ENCODE results near the gene EYA2.

The EYA2 gene

GRCh38 chr20:47222468-47223119 is 328.0 kb downstream of the EYA2 start:
- no peak for DNase-seq (ENCODE audit: low read depth in 2 of 3, low spot score in 1 of 3)

- no peak for DNase-seq (ENCODE audit: low read depth in 2 of 3, low spot score in 1 of 3)
Observed at GRCh38 chr20:47223896-47224295, 329.3 kb downstream of the EYA2 start.

GRCh38 chr20:47224300-47224791 is 329.7 kb downstream of the EYA2 start:
- DNase-seq (ENCODE audit: low read depth in 2 of 3, low spot score in 1 of 3) = no peak

GRCh38 chr20:47224857-47225256 is 330.2 kb downstream of the EYA2 start:
- DNase-seq (ENCODE audit: low read depth in 2 of 3, low spot score in 1 of 3) = no peak

- no peak for DNase-seq (ENCODE audit: low read depth in 2 of 3, low spot score in 1 of 3)
Observed at GRCh38 chr20:47225458-47225857, 330.8 kb downstream of the EYA2 start.

- DNase-seq (ENCODE audit: low read depth in 2 of 3, low spot score in 1 of 3) = no peak
Observed at GRCh38 chr20:47227119-47227518, 332.5 kb downstream of the EYA2 start.

GRCh38 chr20:47227576-47227975 is 332.9 kb downstream of the EYA2 start:
- no peak for DNase-seq (ENCODE audit: low read depth in 2 of 3, low spot score in 1 of 3)

GRCh38 chr20:47228654-47229053 is 334.0 kb downstream of the EYA2 start:
- no peak for DNase-seq (ENCODE audit: low read depth in 2 of 3, low spot score in 1 of 3)

GRCh38 chr20:47230811-47231256 is 336.2 kb downstream of the EYA2 start:
- DNase-seq (ENCODE audit: low read depth in 2 of 3, low spot score in 1 of 3) = no peak

- DNase-seq (ENCODE audit: low read depth in 2 of 3, low spot score in 1 of 3) = no peak
Observed at GRCh38 chr20:47231382-47232039, 336.9 kb downstream of the EYA2 start.

- no peak for DNase-seq (ENCODE audit: low read depth in 2 of 3, low spot score in 1 of 3)
Observed at GRCh38 chr20:47232518-47232917, 337.9 kb downstream of the EYA2 start.

- no peak for DNase-seq (ENCODE audit: low read depth in 2 of 3, low spot score in 1 of 3)
Observed at GRCh38 chr20:47233333-47234188, 338.9 kb downstream of the EYA2 start.

- no peak for DNase-seq (ENCODE audit: low read depth in 2 of 3, low spot score in 1 of 3)
Observed at GRCh38 chr20:47235111-47235510, 340.5 kb downstream of the EYA2 start.

- DNase-seq (ENCODE audit: low read depth in 2 of 3, low spot score in 1 of 3) = no peak
Observed at GRCh38 chr20:47235853-47236638, 341.4 kb downstream of the EYA2 start.

GRCh38 chr20:47236639-47236900 is 341.9 kb downstream of the EYA2 start:
- no peak for DNase-seq (ENCODE audit: low read depth in 2 of 3, low spot score in 1 of 3)

- DNase-seq (ENCODE audit: low read depth in 2 of 3, low spot score in 1 of 3) = no peak
Observed at GRCh38 chr20:47237715-47238114, 343.1 kb downstream of the EYA2 start.

All from stimulated activated CD4-positive, alpha-beta T cell treated with anti-CD3 and anti-CD28 coated beads, Interleukin-12 subunit alpha, Interleukin-12 subunit beta, amount 100 ng/mL, for 48 hours (primary cell).